HepG2 (cell line): ENCODE results near the gene SLC2A5. TPM values are rescaled to one million over a fixed set of nuclear protein-coding genes. Genes with fewer than 3 reads are reported as not detected.

Experiments used
- HNRNPUL1 ChIP-seq: fragments of 200-400 bp; formaldehyde crosslinking; IDR thresholded peaks from 2 replicates; pipeline ENCODE4 v1.6.1; 2017; ENCODE audit warnings: low read depth, mild to moderate bottlenecking, low read length, moderate library complexity
- KLF12 ChIP-seq: sonication (generic); formaldehyde crosslinking; IDR thresholded peaks from 2 replicates; pipeline ENCODE4 v1.4.0; 2020; ENCODE audit warnings: missing genetic modification reagents, borderline replicate concordance
- MLLT10 ChIP-seq: sonication (generic); formaldehyde crosslinking; IDR thresholded peaks from 2 replicates; pipeline ENCODE4 v1.4.0; 2020; ENCODE audit warnings: missing genetic modification reagents
- MTF1 ChIP-seq: sonication (generic); formaldehyde crosslinking; IDR thresholded peaks from 2 replicates; pipeline ENCODE4 v1.5.0; 2020; ENCODE audit warnings: missing genetic modification reagents
- REXO4 ChIP-seq: sonication (generic); formaldehyde crosslinking; IDR thresholded peaks from 2 replicates; pipeline ENCODE4 v1.8.0; 2022; ENCODE audit warnings: missing genetic modification reagents, mild to moderate bottlenecking, borderline replicate concordance
- SCMH1 ChIP-seq: sonication (generic); formaldehyde crosslinking; IDR thresholded peaks from 2 replicates; pipeline ENCODE4 v1.9.0; 2021; ENCODE audit warnings: missing genetic modification reagents, mild to moderate bottlenecking, borderline replicate concordance
- XRCC5 ChIP-seq: fragments of 200-400 bp; formaldehyde crosslinking; optimal IDR thresholded peaks from 2 replicates; pipeline ENCODE3; 2017; ENCODE audit warnings: mild to moderate bottlenecking, low read length
- ZBTB43 ChIP-seq: sonication (generic); formaldehyde crosslinking; conservative IDR thresholded peaks from 2 replicates; pipeline ENCODE4 v1.4.0; 2020; ENCODE audit warnings: missing genetic modification reagents
- ZKSCAN8 ChIP-seq: IDR thresholded peaks from 2 replicates; pipeline ENCODE4 v1.6.1; 2016; ENCODE audit warnings: borderline replicate concordance, missing genetic modification reagents, missing compliant biosample characterization
- ZNF318 ChIP-seq: sonication (generic); formaldehyde crosslinking; IDR thresholded peaks from 2 replicates; pipeline ENCODE4 v1.4.0; 2020; ENCODE audit warnings: mild to moderate bottlenecking, missing genetic modification reagents
- ZNF503 ChIP-seq: sonication (generic); formaldehyde crosslinking; IDR thresholded peaks from 2 replicates; pipeline ENCODE4 v1.4.0; 2020; ENCODE audit warnings: missing genetic modification reagents
- ZNF703 ChIP-seq: sonication (generic); formaldehyde crosslinking; IDR thresholded peaks from 2 replicates; pipeline ENCODE4 v1.5.1; 2020; ENCODE audit warnings: missing genetic modification reagents, mild to moderate bottlenecking, moderate library complexity, borderline replicate concordance
- ZNF704 ChIP-seq: sonication (generic); formaldehyde crosslinking; IDR thresholded peaks from 2 replicates; pipeline ENCODE4 v1.8.1; 2023; ENCODE audit warnings: mild to moderate bottlenecking, inconsistent platforms, moderate library complexity, missing genetic modification reagents, borderline replicate concordance
- ZNF839 ChIP-seq: sonication (generic); formaldehyde crosslinking; IDR thresholded peaks from 2 replicates; pipeline ENCODE4 v1.4.0; 2020; ENCODE audit warnings: missing genetic modification reagents, mild to moderate bottlenecking, borderline replicate concordance
- ZNF879 ChIP-seq: sonication (generic); formaldehyde crosslinking; IDR thresholded peaks from 2 replicates; pipeline ENCODE4 v1.8.1; 2023; ENCODE audit warnings: missing genetic modification reagents
- polyA plus RNA-seq, 8 experiments: library from polyadenylated mRNA; depleted of rRNA in 3 of 8; stranded (reverse) in 7 of 8; unstranded in 1 of 8; fragments of >200 nt; fragmentation: Illumina TruSeq in 4 of 8; extraction: Trizol in 4 of 8; gene quantifications; 2 replicates each; pipeline versions ENCODE4 v1.2.1 to v1.2.3, GENCODE V29; 2011 to 2016; ENCODE audit warnings: low read depth in 4 of 8, missing spikeins in 1 of 8, mixed read lengths in 1 of 8; ENCODE audit not compliant: insufficient read depth in 1 of 8
- total RNA-seq, 5 experiments: library from RNA; depleted of rRNA; stranded (reverse); fragments of >200 nt; fragmentation: Illumina TruSeq; extraction: Trizol; gene quantifications; 2 replicates each; pipeline ENCODE4 v1.2.3, GENCODE V29; 2016; ENCODE audit warnings: low read depth in 1 of 5

The SLC2A5 gene
- total and polyA plus RNA-seq, 2 of the 13 experiments (the other 11 are each of a cell fraction or from before 2014, with no cell fraction given) = 0.04 to 0.54 TPM

- TF ChIP-seq MLLT10 (no peak), SCMH1 (CRISPR knock-in tag) (no peak), KLF12 (CRISPR knock-in tag) (no peak), ZNF839 (CRISPR knock-in tag) (0 out of 2 replicates have a peak, but pooled peaks have one; percentile 43), ZNF318 (CRISPR knock-in tag) (no peak), MTF1 (CRISPR knock-in tag) (no peak), HNRNPUL1 (no peak), REXO4 (no peak), ZNF503 (CRISPR knock-in tag) (peak; percentile 57; the same call in 1 of the 2 replicates), ZBTB43 (CRISPR knock-in tag) (no peak), XRCC5 (peak; percentile 57), ZKSCAN8 (CRISPR knock-in tag) (peak; percentile 70; the same call in 1 of the 2 replicates), ZNF704 (CRISPR knock-in tag) (no peak), ZNF879 (CRISPR knock-in tag) (no peak), ZNF703 (CRISPR knock-in tag) (0 out of 2 replicates have a peak, but pooled peaks have one; percentile 71)
Observed at GRCh38 chr1:9112961-9113880, 43.8 kb upstream of the SLC2A5 start (continued).
